Cardiac fibroblast (primary cell): ENCODE measurements around the gene TM9SF1.

Experiments
- DNase-seq, 2 donors: peaks; one replicate each; pipeline versions ENCODE4 v3.0.0 to v3.0.0-alpha.2; 2010; ENCODE audit warnings: low read depth in 2 of 2
- H3K4me3 ChIP-seq, 2 donors: replicated peaks in 1 of 2; 1 replicate in 1 of 2; 2 replicates in 1 of 2; pipeline ENCODE4 v1.5.1; 2011; ENCODE audit warnings: low read depth in 2 of 2, low read length in 2 of 2, mild to moderate bottlenecking in 2 of 2, moderate library complexity in 1 of 2
- CTCF ChIP-seq: IDR thresholded peaks from one replicate; pipeline ENCODE4 v1.5.1; 2011; ENCODE audit warnings: low read depth, mild to moderate bottlenecking, low read length, inconsistent platforms

TM9SF1 gene

GRCh38 chr14:24213866-24214662, 18.8 kb upstream of the TM9SF1 start:
- peak overlapping the region in 1 of 2 donors; percentile 81 for H3K4me3 ChIP-seq
- no peak for DNase-seq

GRCh38 chr14:24212924-24213865, 18.0 kb upstream of the TM9SF1 start, which contains the start of gene CHMP4A:
TSS of gene CHMP4A (minus strand) at chr14:24213488. CDS start at chr14:24213439, 49 bp downstream.
- peak; percentile 99 for DNase-seq
- TF ChIP-seq CTCF: peak; percentile 22
- H3K4me3 ChIP-seq: peak within 1 kb of the TSS; percentile 79 to 81

More at GRCh38 chr14:24213866-24214662, 18.8 kb upstream of the TM9SF1 start:
- TF ChIP-seq CTCF: no peak

GRCh38 chr14:24211311-24211710, 16.1 kb upstream of the TM9SF1 start:
- no peak overlapping the region for H3K4me3 ChIP-seq
- no peak for DNase-seq
- no peak for TF ChIP-seq CTCF

- no peak for DNase-seq
- H3K4me3 ChIP-seq: no peak overlapping the region
- no peak for TF ChIP-seq CTCF
Measured at GRCh38 chr14:24207625-24208024, 12.4 kb upstream of the TM9SF1 start.

GRCh38 chr14:24207104-24207551, 11.9 kb upstream of the TM9SF1 start:
- H3K4me3 ChIP-seq: no peak overlapping the region

More at GRCh38 chr14:24207104-24207551, 11.9 kb upstream of the TM9SF1 start:
- no peak for TF ChIP-seq CTCF
- no peak for DNase-seq
